ENCODE measurements around the gene TNIP2.

GRCh38 chr4:2791518-2792395 lies 35.6 kb upstream of the TNIP2 start:
- no peak for TF ChIP-seq EZH2phosphoT487 (IDR thresholded peaks at IDR 0.05; ENCODE audit: low read depth, severe bottlenecking, unreplicated experiment)
- TF ChIP-seq CTCF (IDR thresholded peaks at IDR 0.05; ENCODE audit: poor library complexity), result no peak
- no peak for TF ChIP-seq EZH2 (IDR thresholded peaks at IDR 0.05; ENCODE audit: borderline replicate concordance)

Measured in hepatocyte (in vitro differentiated cells).